Measurements from ENCODE around the gene HNRNPAB. TPM values are rescaled to one million over a fixed set of nuclear protein-coding genes. Genes with fewer than 3 reads are reported as not detected.

HNRNPAB gene
- total RNA-seq, 1 donor from 2014 or later, result 466 TPM

DNA sequence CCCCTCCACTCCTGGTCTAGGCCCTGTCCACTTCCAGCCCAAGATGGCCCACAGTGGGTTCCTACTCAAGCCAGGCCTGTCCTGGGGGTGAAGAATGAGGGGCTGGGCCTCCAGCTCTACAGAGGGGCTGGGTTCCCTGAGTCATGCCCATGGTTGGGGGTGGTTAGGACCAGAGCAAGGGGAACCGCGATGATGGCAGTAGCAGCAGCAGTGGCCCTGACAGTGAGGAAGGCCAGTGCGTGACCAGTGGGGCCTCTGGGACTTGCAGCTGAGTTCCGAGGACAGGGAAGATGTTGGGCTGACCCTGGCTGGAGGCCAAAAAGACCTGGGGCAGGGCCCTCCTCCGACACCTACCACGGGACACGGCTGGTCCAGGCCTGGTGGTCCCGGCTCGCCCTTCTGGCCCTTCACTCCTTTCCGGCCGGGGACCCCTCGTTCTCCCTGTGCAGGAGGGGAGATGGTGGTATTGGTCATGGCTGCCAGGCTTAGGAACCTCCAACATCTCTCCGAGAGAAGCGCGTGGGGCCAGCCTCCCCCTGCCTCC is 37.4 kb downstream of the HNRNPAB start:
- TF ChIP-seq, protein P1, sequence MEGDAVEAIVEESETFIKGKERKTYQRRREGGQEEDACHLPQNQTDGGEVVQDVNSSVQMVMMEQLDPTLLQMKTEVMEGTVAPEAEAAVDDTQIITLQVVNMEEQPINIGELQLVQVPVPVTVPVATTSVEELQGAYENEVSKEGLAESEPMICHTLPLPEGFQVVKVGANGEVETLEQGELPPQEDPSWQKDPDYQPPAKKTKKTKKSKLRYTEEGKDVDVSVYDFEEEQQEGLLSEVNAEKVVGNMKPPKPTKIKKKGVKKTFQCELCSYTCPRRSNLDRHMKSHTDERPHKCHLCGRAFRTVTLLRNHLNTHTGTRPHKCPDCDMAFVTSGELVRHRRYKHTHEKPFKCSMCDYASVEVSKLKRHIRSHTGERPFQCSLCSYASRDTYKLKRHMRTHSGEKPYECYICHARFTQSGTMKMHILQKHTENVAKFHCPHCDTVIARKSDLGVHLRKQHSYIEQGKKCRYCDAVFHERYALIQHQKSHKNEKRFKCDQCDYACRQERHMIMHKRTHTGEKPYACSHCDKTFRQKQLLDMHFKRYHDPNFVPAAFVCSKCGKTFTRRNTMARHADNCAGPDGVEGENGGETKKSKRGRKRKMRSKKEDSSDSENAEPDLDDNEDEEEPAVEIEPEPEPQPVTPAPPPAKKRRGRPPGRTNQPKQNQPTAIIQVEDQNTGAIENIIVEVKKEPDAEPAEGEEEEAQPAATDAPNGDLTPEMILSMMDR (conservative IDR thresholded peaks at IDR 0.05), result no peak
- H3K9me3 Mint-ChIP-seq, result no peaks in the 10 kb centered on the region
- no peaks in the 10 kb centered on the region for H3K36me3 Mint-ChIP-seq (ENCODE audit: low read depth)
- no peak for DNase-seq (ENCODE audit: low read depth, low spot score)
- peaks cover 4% of the 10 kb centered on the region for H3K4me1 Mint-ChIP-seq
- H3K4me3 Mint-ChIP-seq, result no peak overlapping the region
- peaks cover 3% of the 10 kb centered on the region for H3K27me3 Mint-ChIP-seq (ENCODE audit: low read depth)
- H3K27ac Mint-ChIP-seq (ENCODE audit: unreplicated experiment), result no peak overlapping the region

DNA sequence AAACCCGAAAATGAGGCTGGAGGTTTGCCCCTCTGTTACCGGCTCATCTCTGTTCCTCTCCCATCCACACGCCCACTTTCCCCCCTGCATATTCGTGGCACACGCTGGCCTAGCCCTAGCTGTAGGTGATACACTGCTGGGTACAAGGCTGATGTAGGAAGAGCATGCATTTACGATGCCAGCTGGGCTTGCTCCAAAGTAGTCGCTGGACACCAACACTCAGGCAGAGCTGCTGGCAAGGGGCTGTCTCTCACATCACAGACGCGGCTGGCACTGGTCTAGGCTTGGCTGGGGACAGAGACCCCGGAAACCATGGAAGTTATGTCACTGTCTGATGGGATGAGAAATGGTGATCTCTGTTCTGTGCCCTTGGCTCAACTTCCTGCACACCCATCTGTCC is 38.1 kb downstream of the HNRNPAB start:
- H3K27ac Mint-ChIP-seq (ENCODE audit: unreplicated experiment), result no peak overlapping the region
- TF ChIP-seq, protein P1 (conservative IDR thresholded peaks at IDR 0.05), result no peak
- H3K9me3 Mint-ChIP-seq, result no peaks in the 10 kb centered on the region
- no peak for DNase-seq (ENCODE audit: low read depth, low spot score)
- peaks cover 3% of the 10 kb centered on the region for H3K27me3 Mint-ChIP-seq (ENCODE audit: low read depth)
- peaks cover 4% of the 10 kb centered on the region for H3K4me1 Mint-ChIP-seq
- no peak overlapping the region for H3K4me3 Mint-ChIP-seq
- H3K36me3 Mint-ChIP-seq (ENCODE audit: low read depth), result no peaks in the 10 kb centered on the region

- no peak overlapping the region for H3K27ac Mint-ChIP-seq (ENCODE audit: unreplicated experiment)
- TF ChIP-seq, protein P1 (conservative IDR thresholded peaks at IDR 0.05), result no peak
- no peaks in the 10 kb centered on the region for H3K36me3 Mint-ChIP-seq (ENCODE audit: low read depth)
- no peaks in the 10 kb centered on the region for H3K9me3 Mint-ChIP-seq
- DNase-seq (ENCODE audit: low read depth, low spot score), result no peak
- no peak overlapping the region for H3K4me3 Mint-ChIP-seq
- H3K4me1 Mint-ChIP-seq, result peaks cover 4% of the 10 kb centered on the region
- H3K27me3 Mint-ChIP-seq (ENCODE audit: low read depth), result peaks cover 3% of the 10 kb centered on the region
Measured at GRCh38 chr5:178244576-178244975, 40.2 kb downstream of the HNRNPAB start.

DNA sequence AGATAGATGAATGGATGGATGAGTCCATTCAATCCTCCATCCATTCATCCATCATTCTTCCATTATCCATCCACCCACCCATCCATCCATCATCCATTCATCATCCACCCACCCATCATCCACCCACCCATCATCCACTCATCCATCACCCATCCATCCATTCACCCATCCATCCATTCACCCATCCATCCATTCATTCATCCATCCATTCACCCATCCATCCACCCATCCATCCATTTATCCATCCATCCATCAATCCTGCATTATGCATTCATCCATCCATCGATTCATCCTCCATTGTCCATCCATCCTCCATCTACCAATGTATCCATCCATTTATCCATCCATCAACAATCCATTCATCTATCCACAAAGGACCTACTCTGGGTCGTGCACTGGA is 41.1 kb downstream of the HNRNPAB start:
- H3K27ac Mint-ChIP-seq (ENCODE audit: unreplicated experiment), result no peak overlapping the region
- H3K36me3 Mint-ChIP-seq (ENCODE audit: low read depth), result no peaks in the 10 kb centered on the region
- no peaks in the 10 kb centered on the region for H3K9me3 Mint-ChIP-seq
- H3K27me3 Mint-ChIP-seq (ENCODE audit: low read depth), result peaks cover 3% of the 10 kb centered on the region
- no peak overlapping the region for H3K4me3 Mint-ChIP-seq
- TF ChIP-seq, protein P1 (conservative IDR thresholded peaks at IDR 0.05), result no peak
- H3K4me1 Mint-ChIP-seq, result peaks cover 4% of the 10 kb centered on the region
- no peak for DNase-seq (ENCODE audit: low read depth, low spot score)

GRCh38 chr5:178246624-178247279 is 42.4 kb downstream of the HNRNPAB start:
- Mint-ChIP-seq H3K36me3 (ENCODE audit: low read depth) (no peaks in the 10 kb centered on the region), H3K4me3 (peak overlapping the region; percentile 47), H3K27me3 (ENCODE audit: low read depth) (peaks cover 3% of the 10 kb centered on the region), H3K4me1 (no peaks in the 10 kb centered on the region), H3K27ac (ENCODE audit: unreplicated experiment) (peak overlapping the region; percentile 88), H3K9me3 (no peaks in the 10 kb centered on the region)
- TF ChIP-seq, protein P1 (conservative IDR thresholded peaks at IDR 0.05), result no peak
- DNase-seq (ENCODE audit: low read depth, low spot score), result no peak

Measured in neural crest cell (in vitro differentiated cells).